WTC11 (cell line): Measurements from ENCODE around the gene TBC1D1. TPM values are rescaled to one million over a fixed set of nuclear protein-coding genes. Genes with fewer than 3 reads are reported as not detected.

Source experiments
- ATAC-seq: fragments of 200-7000 bp; cut with Tn5 transposase; 2 replicates; pipeline ENCODE4 v1.10.0; 2021; ENCODE audit warnings: mild to moderate bottlenecking, moderate library complexity
- CTCF ChIA-PET: fragments of 300-600 bp; sonication (Branson Sonifier 250); formaldehyde crosslinking; loops from one replicate; lab custom pipeline; 2021; ENCODE audit warnings: antibody characterized with exemption; lab: Charles Lee
- POLR2A ChIA-PET: fragments of 350-600 bp; sonication (Branson Sonifier 250); formaldehyde crosslinking; loops from one replicate; lab custom pipeline; 2021; ENCODE audit warnings: antibody characterized with exemption; lab: Charles Lee
- DNase-seq: peaks from one replicate; pipeline ENCODE4 v3.0.0; 2021; ENCODE audit warnings: low spot score
- H3K27ac Mint-ChIP-seq: 2 replicates; pipeline ENCODE4 v1.8.0; 2021; ENCODE audit warnings: mixed read lengths
- H3K27me3 Mint-ChIP-seq: 2 replicates; pipeline ENCODE4 v1.8.0; 2021; ENCODE audit warnings: low read depth, mild to moderate bottlenecking, moderate library complexity, mixed read lengths
- H3K36me3 Mint-ChIP-seq: 2 replicates; pipeline ENCODE4 v1.8.0; 2021; ENCODE audit warnings: mixed read lengths
- H3K4me1 Mint-ChIP-seq: 2 replicates; pipeline ENCODE4 v1.8.0; 2022; ENCODE audit warnings: mixed read lengths
- H3K4me3 Mint-ChIP-seq: 2 replicates; pipeline ENCODE4 v1.8.0; 2021; ENCODE audit warnings: mild to moderate bottlenecking, moderate library complexity, mixed read lengths
- H3K9me3 Mint-ChIP-seq: 2 replicates; pipeline ENCODE4 v1.8.0; 2021; ENCODE audit warnings: mixed read lengths
- ATF1 ChIP-seq: sonication (generic); formaldehyde crosslinking; IDR thresholded peaks from 2 replicates; pipeline ENCODE4 v1.8.1; 2023; ENCODE audit warnings: mild to moderate bottlenecking, moderate library complexity, missing genetic modification reagents
- ESRRA ChIP-seq: sonication (generic); formaldehyde crosslinking; IDR thresholded peaks from 2 replicates; pipeline ENCODE4 v1.8.1; 2022; ENCODE audit warnings: mild to moderate bottlenecking, missing genetic modification reagents, borderline replicate concordance
- FOXP1 ChIP-seq: sonication (generic); formaldehyde crosslinking; IDR thresholded peaks from 2 replicates; pipeline ENCODE4 v1.8.0; 2022; ENCODE audit warnings: missing genetic modification reagents, mild to moderate bottlenecking, moderate library complexity, borderline replicate concordance
- JUN ChIP-seq: sonication (generic); formaldehyde crosslinking; IDR thresholded peaks from 2 replicates; pipeline ENCODE4 v1.8.0; 2023; ENCODE audit warnings: mild to moderate bottlenecking, missing genetic modification reagents
- NFE2L1 ChIP-seq: sonication (generic); formaldehyde crosslinking; IDR thresholded peaks from 2 replicates; pipeline ENCODE4 v1.8.1; 2023; ENCODE audit warnings: missing genetic modification reagents
- NFYB ChIP-seq: sonication (generic); formaldehyde crosslinking; conservative IDR thresholded peaks from 2 replicates; pipeline ENCODE4 v1.8.0; 2022; ENCODE audit warnings: low read depth, missing genetic modification reagents
- NR1H2 ChIP-seq: sonication (generic); formaldehyde crosslinking; IDR thresholded peaks from 2 replicates; pipeline ENCODE4 v1.9.0; 2021; ENCODE audit warnings: mild to moderate bottlenecking, moderate library complexity, missing genetic modification reagents
- SMAD3 ChIP-seq: sonication (generic); formaldehyde crosslinking; IDR thresholded peaks from 2 replicates; pipeline ENCODE4 v1.8.0; 2022; ENCODE audit warnings: missing genetic modification reagents, mild to moderate bottlenecking, borderline replicate concordance
- TEAD4 ChIP-seq: sonication (generic); formaldehyde crosslinking; IDR thresholded peaks from 2 replicates; pipeline ENCODE4 v1.8.0; 2022; ENCODE audit warnings: mild to moderate bottlenecking, missing genetic modification reagents
- ZNF138 ChIP-seq: sonication (generic); formaldehyde crosslinking; conservative IDR thresholded peaks from 2 replicates; pipeline ENCODE4 v1.8.1; 2022; ENCODE audit warnings: mild to moderate bottlenecking, moderate library complexity, missing genetic modification reagents
- ZNF396 ChIP-seq: fragments of 250-450 bp; sonication (Bioruptor Pico); IDR thresholded peaks from 2 replicates; pipeline ENCODE4 v1.8.0; 2021; ENCODE audit warnings: mild to moderate bottlenecking, moderate library complexity, borderline replicate concordance
- ZNF416 ChIP-seq: fragments of 250-450 bp; sonication (Bioruptor Pico); IDR thresholded peaks from 2 replicates; pipeline ENCODE4 v1.9.0; 2021; ENCODE audit warnings: mild to moderate bottlenecking, inconsistent platforms
- ZNF671 ChIP-seq: fragments of 250-450 bp; sonication (Bioruptor Pico); IDR thresholded peaks from 2 replicates; pipeline ENCODE4 v1.8.0; 2021; ENCODE audit warnings: mild to moderate bottlenecking
- total RNA-seq: library from RNA; stranded (reverse); gene quantifications from 3 replicates; pipeline ENCODE4 v1.2.3, GENCODE V29; 2021
- TF ChIP-seq, protein P1 (sequence below): sonication (generic); formaldehyde crosslinking; IDR thresholded peaks from 2 replicates; pipeline ENCODE4 v1.8.1; 2023; ENCODE audit warnings: mild to moderate bottlenecking, missing genetic modification reagents, moderate library complexity
- TF ChIP-seq, protein P2 (sequence below): sonication (generic); formaldehyde crosslinking; IDR thresholded peaks from 2 replicates; pipeline ENCODE4 v1.8.1; 2023; ENCODE audit warnings: mild to moderate bottlenecking, missing genetic modification reagents, moderate library complexity
- TF ChIP-seq, protein P3 (sequence below): fragments of 250-450 bp; sonication (Bioruptor Pico); IDR thresholded peaks from 2 replicates; pipeline ENCODE4 v1.9.0; 2021; ENCODE audit warnings: mild to moderate bottlenecking
- TF ChIP-seq, protein P4 (sequence below): sonication (generic); formaldehyde crosslinking; IDR thresholded peaks from 2 replicates; pipeline ENCODE4 v1.8.0; 2022; ENCODE audit warnings: mild to moderate bottlenecking, missing genetic modification reagents
- TF ChIP-seq, protein P5 (sequence below): sonication (generic); formaldehyde crosslinking; IDR thresholded peaks from 2 replicates; pipeline ENCODE4 v1.8.0; 2022; ENCODE audit warnings: mild to moderate bottlenecking, missing genetic modification reagents

TBC1D1 gene
- total RNA-seq, 1 experiment from 2014 or later = 134 TPM

DNA sequence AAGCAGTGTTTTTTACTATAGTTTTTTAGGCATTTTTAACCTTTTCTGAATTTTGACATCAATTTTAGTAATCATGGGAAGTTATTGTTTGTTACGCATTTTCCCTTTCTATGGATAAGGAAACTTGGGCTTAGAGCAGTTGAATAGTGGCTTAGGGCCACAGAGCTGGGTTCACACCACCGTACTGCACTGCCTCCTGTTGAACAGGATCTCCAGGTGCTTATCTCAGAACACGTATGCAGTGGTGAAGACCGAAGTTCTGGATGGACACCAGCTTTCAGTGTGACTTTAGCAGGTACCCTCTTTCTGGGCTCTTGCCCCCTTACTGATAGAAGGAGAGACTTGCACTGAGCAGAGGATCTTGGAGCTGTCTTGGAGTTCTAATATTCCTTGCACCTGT is 206.9 kb downstream of the TBC1D1 start (continued):
- no peak for TF ChIP-seq NFE2L1 (CRISPR knock-in tag)

DNA sequence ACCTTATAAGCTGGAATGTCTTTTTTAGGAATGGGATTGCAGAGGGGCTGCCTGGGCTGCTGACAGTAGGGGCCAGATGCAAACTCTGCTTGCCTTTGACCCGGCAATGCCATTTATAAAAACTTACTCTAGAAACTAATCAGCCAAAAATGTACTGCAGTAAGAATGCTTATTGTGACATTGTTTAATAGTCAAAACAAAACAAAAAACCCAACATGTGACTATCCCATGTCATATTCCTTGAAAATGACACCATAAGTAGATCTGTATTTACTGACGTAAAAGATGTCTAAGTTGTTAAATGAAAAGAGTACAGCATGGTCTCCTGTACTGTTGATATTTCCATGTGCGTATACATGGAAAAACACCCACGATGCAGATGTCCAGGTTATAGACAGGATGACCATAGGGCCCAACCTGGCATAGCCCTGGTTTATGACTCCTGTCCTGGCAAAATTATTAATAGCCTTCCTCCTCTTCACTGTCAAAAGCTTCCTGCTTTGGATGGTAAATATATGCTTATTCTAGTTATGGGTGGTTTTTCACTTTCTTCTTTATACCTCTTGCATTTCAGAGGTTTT is 208.2 kb downstream of the TBC1D1 start:
- no peaks in the 10 kb centered on the region for H3K27me3 Mint-ChIP-seq
- no peaks in the 10 kb centered on the region for H3K9me3 Mint-ChIP-seq
- H3K27ac Mint-ChIP-seq = no peak overlapping the region
- POLR2A ChIA-PET = interaction anchor here (0.5 kb wide), 1 partner anchor 576 kb away, joined by 4 read pairs; no protein-coding TSS in a partner anchor
- H3K36me3 Mint-ChIP-seq = peaks cover 30% of the 10 kb centered on the region
- H3K4me1 Mint-ChIP-seq = peaks cover 9% of the 10 kb centered on the region
- no peak overlapping the region for H3K4me3 Mint-ChIP-seq
- TF ChIP-seq ZNF671 (CRISPR knock-in tag) (no peak), ATF1 (CRISPR knock-in tag) (no peak), NR1H2 (CRISPR knock-in tag) (no peak), FOXP1 (CRISPR knock-in tag) (no peak), TEAD4 (no peak), JUN (CRISPR knock-in tag) (no peak), ESRRA (CRISPR knock-in tag) (no peak), NFYB (CRISPR knock-in tag) (no peak), ZNF416 (CRISPR knock-in tag) (no peak), ZNF138 (no peak), SMAD3 (no peak), ZNF396 (CRISPR knock-in tag) (no peak)
- TF ChIP-seq, protein P1, sequence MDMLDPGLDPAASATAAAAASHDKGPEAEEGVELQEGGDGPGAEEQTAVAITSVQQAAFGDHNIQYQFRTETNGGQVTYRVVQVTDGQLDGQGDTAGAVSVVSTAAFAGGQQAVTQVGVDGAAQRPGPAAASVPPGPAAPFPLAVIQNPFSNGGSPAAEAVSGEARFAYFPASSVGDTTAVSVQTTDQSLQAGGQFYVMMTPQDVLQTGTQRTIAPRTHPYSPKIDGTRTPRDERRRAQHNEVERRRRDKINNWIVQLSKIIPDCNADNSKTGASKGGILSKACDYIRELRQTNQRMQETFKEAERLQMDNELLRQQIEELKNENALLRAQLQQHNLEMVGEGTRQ (CRISPR knock-in tag) = no peak
- TF ChIP-seq, protein P2, sequence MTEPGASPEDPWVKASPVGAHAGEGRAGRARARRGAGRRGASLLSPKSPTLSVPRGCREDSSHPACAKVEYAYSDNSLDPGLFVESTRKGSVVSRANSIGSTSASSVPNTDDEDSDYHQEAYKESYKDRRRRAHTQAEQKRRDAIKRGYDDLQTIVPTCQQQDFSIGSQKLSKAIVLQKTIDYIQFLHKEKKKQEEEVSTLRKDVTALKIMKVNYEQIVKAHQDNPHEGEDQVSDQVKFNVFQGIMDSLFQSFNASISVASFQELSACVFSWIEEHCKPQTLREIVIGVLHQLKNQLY = no peak
- TF ChIP-seq, protein P3, sequence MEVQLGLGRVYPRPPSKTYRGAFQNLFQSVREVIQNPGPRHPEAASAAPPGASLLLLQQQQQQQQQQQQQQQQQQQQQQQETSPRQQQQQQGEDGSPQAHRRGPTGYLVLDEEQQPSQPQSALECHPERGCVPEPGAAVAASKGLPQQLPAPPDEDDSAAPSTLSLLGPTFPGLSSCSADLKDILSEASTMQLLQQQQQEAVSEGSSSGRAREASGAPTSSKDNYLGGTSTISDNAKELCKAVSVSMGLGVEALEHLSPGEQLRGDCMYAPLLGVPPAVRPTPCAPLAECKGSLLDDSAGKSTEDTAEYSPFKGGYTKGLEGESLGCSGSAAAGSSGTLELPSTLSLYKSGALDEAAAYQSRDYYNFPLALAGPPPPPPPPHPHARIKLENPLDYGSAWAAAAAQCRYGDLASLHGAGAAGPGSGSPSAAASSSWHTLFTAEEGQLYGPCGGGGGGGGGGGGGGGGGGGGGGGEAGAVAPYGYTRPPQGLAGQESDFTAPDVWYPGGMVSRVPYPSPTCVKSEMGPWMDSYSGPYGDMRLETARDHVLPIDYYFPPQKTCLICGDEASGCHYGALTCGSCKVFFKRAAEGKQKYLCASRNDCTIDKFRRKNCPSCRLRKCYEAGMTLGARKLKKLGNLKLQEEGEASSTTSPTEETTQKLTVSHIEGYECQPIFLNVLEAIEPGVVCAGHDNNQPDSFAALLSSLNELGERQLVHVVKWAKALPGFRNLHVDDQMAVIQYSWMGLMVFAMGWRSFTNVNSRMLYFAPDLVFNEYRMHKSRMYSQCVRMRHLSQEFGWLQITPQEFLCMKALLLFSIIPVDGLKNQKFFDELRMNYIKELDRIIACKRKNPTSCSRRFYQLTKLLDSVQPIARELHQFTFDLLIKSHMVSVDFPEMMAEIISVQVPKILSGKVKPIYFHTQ = no peak
- TF ChIP-seq, protein P4, sequence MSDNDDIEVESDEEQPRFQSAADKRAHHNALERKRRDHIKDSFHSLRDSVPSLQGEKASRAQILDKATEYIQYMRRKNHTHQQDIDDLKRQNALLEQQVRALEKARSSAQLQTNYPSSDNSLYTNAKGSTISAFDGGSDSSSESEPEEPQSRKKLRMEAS = no peak
- CTCF ChIA-PET = no interaction called here
- ATAC-seq = no peak
- DNase-seq = no peak

DNA sequence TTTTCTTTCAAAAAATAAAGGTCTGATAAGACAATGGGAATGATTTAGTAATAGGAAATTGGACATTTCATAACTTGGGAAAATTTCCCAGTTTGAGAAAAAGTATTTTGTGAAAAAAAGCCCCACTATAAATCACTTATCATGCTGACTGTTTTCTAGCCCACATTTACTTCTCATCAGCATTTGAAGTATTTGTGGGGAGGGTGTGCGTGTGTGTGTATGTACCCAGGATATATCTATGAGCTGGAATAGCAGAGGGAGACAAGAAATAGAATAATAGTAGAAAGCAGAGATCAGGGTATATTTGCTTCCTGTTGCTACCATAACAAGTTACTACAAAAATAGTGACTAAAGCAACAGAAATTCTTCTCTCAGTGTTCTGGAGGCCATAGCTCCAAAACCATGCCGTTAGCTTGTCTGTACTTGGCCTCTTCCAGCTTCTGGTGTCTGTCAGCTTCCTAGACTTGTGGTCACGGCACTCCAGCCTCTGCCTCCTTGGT is 209.1 kb downstream of the TBC1D1 start:
- H3K4me3 Mint-ChIP-seq = no peak overlapping the region
- no peak for ATAC-seq
- TF ChIP-seq, protein P5, sequence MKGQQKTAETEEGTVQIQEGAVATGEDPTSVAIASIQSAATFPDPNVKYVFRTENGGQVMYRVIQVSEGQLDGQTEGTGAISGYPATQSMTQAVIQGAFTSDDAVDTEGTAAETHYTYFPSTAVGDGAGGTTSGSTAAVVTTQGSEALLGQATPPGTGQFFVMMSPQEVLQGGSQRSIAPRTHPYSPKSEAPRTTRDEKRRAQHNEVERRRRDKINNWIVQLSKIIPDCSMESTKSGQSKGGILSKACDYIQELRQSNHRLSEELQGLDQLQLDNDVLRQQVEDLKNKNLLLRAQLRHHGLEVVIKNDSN = no peak
- no peak for DNase-seq
- ChIA-PET POLR2A (no interaction called here), CTCF (interaction anchor here (1.0 kb wide), 1 partner anchor 36 kb away, joined by 3 read pairs; no protein-coding TSS in a partner anchor)
- H3K9me3 Mint-ChIP-seq = no peaks in the 10 kb centered on the region
- H3K36me3 Mint-ChIP-seq = peaks cover 30% of the 10 kb centered on the region
- H3K4me1 Mint-ChIP-seq = peaks cover 4% of the 10 kb centered on the region
- no peaks in the 10 kb centered on the region for H3K27me3 Mint-ChIP-seq
- H3K27ac Mint-ChIP-seq = no peak overlapping the region
